ENCODE measurements around the gene C9orf72. TPM values are rescaled to one million over a fixed set of nuclear protein-coding genes. Genes with fewer than 3 reads are reported as not detected.

C9orf72 gene
- total and polyA plus RNA-seq, 8 donors = 3.6 to 9.5 (median 7.3) TPM

DNA sequence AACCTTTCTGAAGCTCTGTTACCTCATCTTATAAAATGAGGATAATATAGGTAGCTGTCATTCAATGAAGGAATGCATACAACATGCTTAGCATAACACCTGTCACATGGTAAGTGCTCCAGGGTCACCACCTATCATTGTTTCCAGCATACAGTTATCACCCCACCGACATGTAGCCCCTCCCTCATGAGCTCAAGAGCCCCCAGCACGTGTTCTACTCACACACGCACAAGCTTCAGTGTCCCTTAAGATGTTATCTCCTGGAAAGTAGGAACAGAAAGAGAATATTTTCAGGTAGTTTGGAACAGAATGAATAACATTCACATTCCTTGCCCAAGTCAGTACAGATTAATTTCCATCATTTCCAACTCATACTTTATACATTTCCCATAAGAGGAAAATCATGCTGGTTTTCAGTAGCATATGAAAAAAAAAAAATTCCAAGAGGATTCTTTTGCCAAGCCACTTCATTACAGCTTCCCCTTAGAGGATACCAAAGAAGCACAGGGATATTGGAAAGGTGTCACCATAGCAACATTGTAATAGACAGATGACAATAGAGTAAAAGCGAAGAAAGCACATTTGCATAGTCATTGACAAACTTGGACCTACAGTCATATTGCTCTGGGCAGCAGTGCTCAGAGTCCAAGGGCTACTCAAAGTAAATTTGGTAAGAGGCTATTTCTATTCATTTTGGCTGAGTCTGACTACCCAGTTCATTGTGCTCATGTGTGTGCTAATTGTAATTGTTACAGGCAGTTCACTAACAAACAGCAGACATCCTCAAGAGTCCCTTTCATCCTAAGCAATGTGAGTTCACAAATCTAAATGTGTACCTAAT lies 42.1 kb downstream of the C9orf72 start:
- Histone ChIP-seq H3K36me3 (no peaks in the 10 kb centered on the region), H3K27me3 (no peaks in the 10 kb centered on the region), H3K9me3 (no peaks in the 10 kb centered on the region), H3K4me1 (peaks cover 0 to 17% (median 3%) of the 10 kb centered on the region in 3 donors), H3K4me3 (no peak overlapping the region), H3K27ac (no peak overlapping the region)
- DNase-seq (no peak), ATAC-seq (no peak), FAIRE-seq (no peak)
- WGBS, 2 donors = 53% methylated on average over 4 of the region's 4 CpGs
- TF ChIP-seq, protein P1, sequence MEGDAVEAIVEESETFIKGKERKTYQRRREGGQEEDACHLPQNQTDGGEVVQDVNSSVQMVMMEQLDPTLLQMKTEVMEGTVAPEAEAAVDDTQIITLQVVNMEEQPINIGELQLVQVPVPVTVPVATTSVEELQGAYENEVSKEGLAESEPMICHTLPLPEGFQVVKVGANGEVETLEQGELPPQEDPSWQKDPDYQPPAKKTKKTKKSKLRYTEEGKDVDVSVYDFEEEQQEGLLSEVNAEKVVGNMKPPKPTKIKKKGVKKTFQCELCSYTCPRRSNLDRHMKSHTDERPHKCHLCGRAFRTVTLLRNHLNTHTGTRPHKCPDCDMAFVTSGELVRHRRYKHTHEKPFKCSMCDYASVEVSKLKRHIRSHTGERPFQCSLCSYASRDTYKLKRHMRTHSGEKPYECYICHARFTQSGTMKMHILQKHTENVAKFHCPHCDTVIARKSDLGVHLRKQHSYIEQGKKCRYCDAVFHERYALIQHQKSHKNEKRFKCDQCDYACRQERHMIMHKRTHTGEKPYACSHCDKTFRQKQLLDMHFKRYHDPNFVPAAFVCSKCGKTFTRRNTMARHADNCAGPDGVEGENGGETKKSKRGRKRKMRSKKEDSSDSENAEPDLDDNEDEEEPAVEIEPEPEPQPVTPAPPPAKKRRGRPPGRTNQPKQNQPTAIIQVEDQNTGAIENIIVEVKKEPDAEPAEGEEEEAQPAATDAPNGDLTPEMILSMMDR (IDR thresholded peaks at IDR 0.05) = no peak
- intact Hi-C loops (cut with DNase I) = loop anchor here in 2 of 3 donors (5.0 to 10.0 kb wide), 2 partner anchors 194 to 196 kb away; no protein-coding TSS in a partner anchor

GRCh38 chr9:27529316-27530278 lies 43.7 kb downstream of the C9orf72 start, which contains the start of gene MOB3B:
Gene MOB3B, minus strand, starts transcription at chr9:27529814. Its CDS starts 74,264 bp downstream, at chr9:27455550.
- Histone ChIP-seq H3K9me3 (no peaks in the 10 kb centered on the region), H3K4me3 (peak within 1 kb of the TSS; percentile 73 to 98 (median 90)), H3K4me1 (peaks cover 0 to 12% (median 8%) of the 10 kb centered on the region in 3 donors), H3K27ac (peak within 1 kb of the TSS; percentile 63 to 89 (median 78)), H3K36me3 (no peaks in the 10 kb centered on the region), H3K27me3 (no peaks in the 10 kb centered on the region)
- TF ChIP-seq, protein P1 (IDR thresholded peaks at IDR 0.05) = peak; percentile 90 to 96 (median 95)
- peak; percentile 69 to 97 (median 84) for DNase-seq
- intact Hi-C loops (cut with DNase I) = loop anchor here in 2 of 3 donors (5.0 to 10.0 kb wide), 2 partner anchors 192 to 195 kb away; no protein-coding TSS in a partner anchor
- WGBS, 2 donors = 3% methylated on average over 74 of the region's 74 CpGs
- no peak for FAIRE-seq
- ATAC-seq = peak; percentile 78 to 89 (median 84)

DNA sequence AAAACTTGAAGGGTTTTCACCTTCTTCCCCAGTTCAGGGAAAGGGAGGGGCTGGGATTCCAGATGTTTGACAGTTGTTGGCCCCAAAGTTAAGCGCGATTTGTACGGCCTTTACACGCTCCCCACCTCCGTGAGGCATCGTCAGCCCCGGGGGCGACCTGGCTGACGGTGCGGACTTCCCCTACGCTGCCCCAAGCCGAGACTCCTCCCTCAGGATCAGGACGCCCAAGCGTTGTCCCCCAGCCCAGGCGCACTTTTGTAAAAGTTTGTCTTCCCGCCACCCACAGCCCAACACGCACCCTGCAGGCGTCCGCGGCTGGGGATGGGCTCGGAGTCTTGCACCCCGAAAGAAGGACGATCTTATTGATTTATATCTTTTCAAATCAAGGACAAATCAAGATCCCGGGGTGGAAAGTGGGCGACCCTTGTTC lies 44.4 kb downstream of the C9orf72 start:
- FAIRE-seq = no peak
- no peaks in the 10 kb centered on the region for H3K9me3 ChIP-seq
- TF ChIP-seq, protein P1 (IDR thresholded peaks at IDR 0.05) = no peak

DNA sequence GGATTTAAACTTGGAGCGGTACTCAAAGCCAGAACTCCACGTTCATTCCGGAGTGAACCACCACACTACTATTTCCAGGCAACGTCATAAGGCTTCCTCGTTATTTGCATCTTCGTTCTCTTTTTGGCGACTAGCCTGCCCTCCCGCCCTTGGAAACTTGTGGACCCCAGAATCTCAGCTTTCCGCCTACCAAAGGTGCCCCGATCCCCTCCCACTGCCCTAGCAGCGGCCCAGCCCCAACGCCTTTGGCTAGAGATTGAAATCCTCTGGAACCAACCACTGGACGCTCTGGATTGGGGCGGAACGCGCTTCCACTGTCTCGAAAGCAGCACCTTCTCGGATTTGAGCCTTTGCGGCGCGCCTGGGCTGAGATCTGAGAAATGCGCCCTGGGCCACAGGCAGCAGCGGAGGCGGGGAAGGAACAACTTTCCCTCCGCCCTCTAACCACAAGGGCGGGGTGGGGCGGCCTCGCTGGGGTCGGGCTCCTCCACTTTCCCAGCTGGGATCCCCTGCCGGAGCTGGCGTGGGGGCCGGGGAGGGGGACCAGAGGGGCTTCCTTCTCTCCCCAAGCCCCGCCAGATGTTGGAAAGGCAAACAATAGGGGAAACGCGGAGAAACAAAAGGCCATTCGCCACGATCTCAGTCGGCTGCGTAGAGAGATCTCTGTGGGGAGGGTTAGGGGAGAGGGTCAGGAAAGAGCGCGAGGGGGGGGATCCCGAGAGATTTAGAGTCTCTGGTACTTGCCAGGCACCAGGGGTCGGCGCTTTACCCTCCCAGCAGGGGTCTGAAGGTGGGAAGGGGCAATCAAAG lies 45.0 kb downstream of the C9orf72 start:
- peak overlapping the region; percentile 73 to 98 (median 90) for H3K4me3 ChIP-seq
- no peaks in the 10 kb centered on the region for H3K36me3 ChIP-seq
- WGBS, 2 donors = 3 to 5% methylated on average over 44 of the region's 44 CpGs
- intact Hi-C loops (cut with DNase I) = no loop called here
- FAIRE-seq = no peak
- peak overlapping the region; percentile 63 to 89 (median 78) for H3K27ac ChIP-seq
- H3K4me1 ChIP-seq = peaks cover 0 to 12% (median 8%) of the 10 kb centered on the region in 3 donors
- ATAC-seq = peak; percentile 80 to 90 (median 85)
- H3K27me3 ChIP-seq = no peaks in the 10 kb centered on the region
- TF ChIP-seq, protein P1 (IDR thresholded peaks at IDR 0.05) = no peak
- H3K9me3 ChIP-seq = no peaks in the 10 kb centered on the region
- peak; percentile 73 to 87 (median 76) for DNase-seq

More for the DNA sequence above, 44.4 kb downstream of the C9orf72 start:
- 0% methylated on average over 24 to 25 of the region's 25 CpGs for WGBS, 2 donors
- DNase-seq (peak; percentile 47 to 76 (median 63)), ATAC-seq (peak; percentile 63 to 81 (median 70))
- Histone ChIP-seq H3K4me1 (peaks cover 0 to 12% (median 8%) of the 10 kb centered on the region in 3 donors), H3K4me3 (peak overlapping the region; percentile 73 to 98 (median 90)), H3K36me3 (no peaks in the 10 kb centered on the region), H3K27me3 (no peaks in the 10 kb centered on the region), H3K27ac (peak overlapping the region; percentile 63 to 89 (median 78))
- intact Hi-C loops (cut with DNase I) = no loop called here

All from pancreas (tissue), 10 donors.